GM18517 (cell line): ENCODE data around the gene ZIC3.
"Not testable (repeated sequence)": the region's sequence is repeated elsewhere in the genome, so short reads cannot be mapped to it uniquely, and the experiment has no call there.

ENCODE experiments used
- ATAC-seq: cut with Tn5 transposase; IDR thresholded peaks from one replicate; pipeline ENCODE4 v1.9.1; 2021; ENCODE audit warnings: mild to moderate bottlenecking, moderate library complexity; ENCODE audit not compliant: unreplicated experiment

The ZIC3 gene

DNA sequence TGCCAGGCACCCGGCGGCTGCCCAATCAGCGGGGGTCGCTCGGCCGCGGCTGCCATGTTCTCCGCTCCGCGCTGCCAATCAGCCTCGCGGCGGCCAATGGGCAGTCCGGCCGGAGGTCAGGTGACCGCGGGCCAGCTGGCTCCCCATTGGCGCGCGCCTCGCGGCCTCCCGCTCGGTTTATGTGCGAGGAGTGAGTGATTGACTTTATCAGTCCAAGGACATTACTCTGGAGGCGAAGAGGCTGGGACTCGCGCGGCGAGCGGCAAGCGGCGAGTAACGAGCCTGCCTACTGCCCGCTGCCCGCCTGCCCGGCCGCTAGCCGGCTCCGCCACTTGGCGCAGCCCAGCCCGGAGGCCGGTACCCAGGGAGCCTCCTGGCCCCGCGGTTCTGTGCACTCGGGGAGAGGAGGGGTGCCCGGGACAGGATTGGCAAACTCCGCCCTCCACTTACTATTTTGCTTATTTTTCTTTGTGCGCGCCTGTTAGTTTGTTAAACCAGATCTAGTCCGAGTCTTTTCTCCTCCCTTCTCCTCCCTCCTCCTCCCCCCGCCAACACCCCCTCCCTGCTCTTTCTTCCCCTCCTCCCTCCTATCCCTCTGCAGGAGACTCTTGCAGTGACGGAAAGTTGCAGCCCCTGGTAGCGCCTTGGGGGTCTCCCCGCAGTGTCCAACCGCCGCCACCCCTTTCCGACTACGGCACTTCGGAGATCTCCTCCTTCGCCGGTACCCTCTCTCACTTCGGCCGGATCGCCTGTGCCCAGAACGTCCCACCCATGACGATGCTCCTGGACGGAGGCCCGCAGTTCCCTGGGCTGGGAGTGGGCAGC, at the start of gene ZIC3:
ZIC3 (plus strand) TSS at position 207 of the 825 bp plus-strand sequence; CDS start at position 772, 565 bp downstream.
- ATAC-seq = no peak

DNA sequence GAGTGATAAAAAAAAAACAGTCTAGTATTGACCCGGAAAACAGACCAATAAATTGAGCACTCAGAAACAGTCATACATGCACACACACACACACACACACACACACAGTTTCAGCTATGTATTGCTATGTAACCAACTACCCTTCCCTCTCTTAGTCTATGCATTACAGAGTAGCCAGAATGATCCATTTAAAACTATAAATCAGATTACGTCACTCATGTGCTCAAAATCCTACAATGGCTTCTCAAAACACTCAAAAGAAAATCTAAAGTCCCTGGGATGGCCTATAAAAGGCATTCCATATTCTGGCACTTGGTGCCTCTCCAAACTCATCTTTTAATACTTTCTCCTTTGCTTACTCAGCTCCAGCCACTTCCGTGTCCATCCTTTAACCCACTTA, 46.5 kb upstream of the ZIC3 start:
- ATAC-seq = no peak

DNA sequence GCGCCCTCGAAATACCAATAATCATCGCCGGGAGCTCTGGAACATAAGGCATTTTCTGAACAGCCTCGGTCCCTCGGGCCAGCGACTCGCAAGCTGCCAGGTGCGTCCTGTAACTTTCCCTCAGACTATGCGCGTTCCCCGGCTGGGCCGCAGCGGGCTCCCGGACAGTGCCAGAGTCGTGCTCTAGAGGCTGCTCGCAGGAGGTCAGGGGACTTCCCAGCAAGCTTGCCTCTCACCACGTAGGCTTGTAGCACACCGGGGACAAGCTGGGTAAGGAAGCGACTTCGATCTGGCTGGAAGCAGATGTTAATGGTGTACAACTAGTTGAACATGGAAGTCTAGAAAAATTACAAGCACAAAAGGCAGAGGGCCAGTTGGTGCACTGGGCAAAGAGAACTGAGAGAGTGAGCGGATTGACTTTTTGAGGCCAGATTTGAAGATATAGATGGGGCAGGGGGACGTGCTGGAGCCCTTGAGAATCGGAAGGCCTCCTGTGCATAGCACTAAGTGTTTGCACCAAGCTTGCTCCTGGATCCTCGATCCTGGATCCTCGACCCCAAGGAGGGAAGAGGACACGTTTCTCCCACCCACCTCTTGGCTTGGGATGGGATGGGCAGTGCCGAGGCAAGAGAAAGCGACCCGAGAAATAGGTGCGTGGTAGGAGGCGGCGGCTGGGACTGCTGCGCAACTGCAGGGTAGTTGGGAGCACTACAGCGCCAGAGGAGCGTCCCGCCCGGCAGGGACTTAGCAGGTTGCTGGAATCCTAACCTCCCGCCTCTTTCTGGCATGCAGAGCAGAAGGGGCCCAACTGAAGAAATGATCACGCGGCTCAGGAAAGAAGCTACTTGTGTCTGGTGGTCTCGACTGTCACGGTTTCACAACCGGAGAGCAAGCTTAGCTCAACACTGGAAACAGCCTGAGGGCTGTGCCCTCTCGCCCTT, 19.9 kb upstream of the ZIC3 start:
- ATAC-seq = no peak

DNA sequence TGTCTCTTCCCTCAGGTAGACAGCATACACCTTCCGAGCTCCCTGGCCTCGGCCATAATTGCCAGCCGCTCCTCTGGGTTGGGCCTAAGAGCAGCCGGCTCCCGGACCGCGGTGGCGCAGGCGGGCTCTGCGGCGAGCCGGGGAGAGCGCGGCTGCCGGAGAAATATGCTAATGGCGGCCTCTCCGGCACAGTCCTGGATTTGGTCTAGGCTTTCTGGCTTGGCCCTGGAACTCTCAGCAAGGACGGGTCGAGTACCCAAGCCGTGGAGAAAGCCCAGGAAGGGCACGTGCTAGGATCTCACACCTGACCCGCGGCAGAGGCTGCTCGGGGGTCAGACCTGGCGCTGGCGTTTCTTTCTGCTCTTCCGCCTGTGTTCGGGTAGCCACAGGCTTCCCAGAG, 18.6 kb upstream of the ZIC3 start:
- no peak for ATAC-seq

DNA sequence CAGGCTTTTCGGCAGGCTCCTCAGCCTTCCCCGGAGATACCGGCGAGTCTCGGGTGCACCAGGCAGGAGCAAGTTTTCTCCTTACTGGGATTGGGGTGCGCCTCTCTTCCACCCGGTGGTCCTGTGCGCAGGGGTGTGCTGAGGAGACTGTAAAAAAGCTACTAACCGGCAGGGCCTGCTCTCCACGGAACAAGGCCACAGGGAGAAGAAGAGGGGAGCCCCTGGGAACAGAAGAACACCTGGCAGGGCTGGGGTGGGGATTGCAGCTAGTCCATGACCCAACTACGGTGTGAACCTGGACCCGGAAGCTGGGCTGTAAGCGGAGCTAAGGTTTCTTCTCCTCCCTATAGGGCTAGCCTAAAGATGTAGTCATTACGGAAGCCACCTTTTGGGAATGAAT, 17.7 kb upstream of the ZIC3 start:
- no peak for ATAC-seq

DNA sequence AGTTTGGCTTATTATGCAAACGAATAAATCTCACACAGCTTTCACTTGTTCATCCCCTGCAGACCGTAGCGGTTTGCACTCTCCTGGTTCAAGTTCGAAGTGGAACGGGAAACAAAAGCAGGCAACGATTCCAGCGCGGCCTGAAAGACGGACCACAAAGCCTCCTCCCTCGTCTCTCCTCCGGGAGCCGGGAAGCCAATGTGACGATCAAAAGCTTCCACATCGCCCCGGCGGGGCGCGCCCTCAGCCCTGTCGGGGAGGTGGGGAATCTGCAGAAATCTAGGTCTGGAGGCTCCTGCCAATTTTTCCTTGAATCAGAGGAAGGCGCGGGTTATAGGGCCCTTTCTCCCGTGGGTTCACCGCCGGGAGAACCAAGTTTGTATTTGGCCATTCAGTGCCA, 16.9 kb upstream of the ZIC3 start:
- ATAC-seq = no peak

DNA sequence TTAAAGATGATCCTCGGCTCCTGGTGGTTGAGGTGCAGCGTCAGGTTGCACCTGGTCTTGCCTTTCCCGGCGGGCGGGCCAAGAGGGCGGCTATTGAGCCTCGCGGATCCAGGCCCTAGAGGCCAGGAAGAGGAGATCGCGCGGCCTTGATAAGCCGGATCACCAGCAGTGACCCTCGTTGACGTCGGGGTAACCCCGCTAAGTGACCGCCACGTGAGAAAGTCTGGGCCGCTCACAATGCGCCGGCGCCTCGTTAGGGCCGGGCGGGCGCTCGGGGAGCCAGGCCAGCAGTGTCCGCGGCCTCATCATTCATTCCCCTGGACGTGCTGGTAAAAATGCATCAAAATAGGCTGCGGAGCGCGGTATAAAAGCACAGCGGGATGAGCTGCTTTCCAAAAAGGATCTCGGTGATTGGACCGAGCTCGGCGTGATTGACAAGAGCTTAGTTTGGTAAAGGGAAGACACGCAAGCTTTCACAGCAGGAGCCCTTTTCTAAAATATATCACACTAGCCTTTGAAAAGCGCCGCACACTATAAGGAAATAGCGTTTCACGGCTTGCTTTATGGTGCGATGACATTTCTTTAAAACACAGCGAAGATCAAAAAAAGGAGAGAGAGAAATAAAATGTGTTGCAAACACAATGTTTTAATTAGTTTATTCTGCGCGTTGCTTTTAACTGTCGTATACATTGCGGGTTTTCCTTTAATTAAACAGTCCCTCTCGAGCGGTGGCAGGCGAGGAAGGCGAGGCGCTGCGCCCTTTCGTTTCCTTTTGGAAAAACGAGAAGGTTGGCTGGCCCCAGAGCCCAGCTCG, 15.9 kb upstream of the ZIC3 start:
- ATAC-seq = no peak

DNA sequence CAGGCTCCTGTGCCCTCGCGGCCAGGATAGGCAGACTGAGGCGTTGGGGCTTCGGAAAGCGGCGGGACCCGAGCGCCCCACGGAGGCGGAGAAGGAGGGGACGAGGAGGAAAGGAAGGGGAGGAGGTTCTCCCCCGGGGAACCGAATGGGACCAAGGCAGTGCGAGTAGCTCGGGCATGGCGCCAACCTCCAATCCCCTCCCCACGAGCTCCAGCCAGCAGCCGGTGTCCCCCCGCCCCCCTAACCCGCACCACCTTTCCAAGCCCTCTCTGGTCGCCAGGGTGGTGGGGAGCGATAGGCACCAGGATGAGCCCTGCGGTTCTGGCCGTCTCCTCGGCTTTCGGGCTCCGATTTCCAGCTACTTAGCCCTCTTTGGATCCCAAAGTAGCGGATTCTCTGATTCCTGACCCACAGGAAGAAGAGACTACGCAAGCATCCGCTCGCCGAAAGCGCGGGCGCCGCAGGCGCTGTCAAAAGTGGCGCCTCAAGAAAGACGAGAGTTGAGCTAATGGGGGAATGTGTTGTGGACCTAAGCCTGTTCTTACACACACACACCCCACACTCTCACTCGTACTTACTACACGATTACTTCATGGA, 15.2 kb upstream of the ZIC3 start:
- ATAC-seq = no peak

DNA sequence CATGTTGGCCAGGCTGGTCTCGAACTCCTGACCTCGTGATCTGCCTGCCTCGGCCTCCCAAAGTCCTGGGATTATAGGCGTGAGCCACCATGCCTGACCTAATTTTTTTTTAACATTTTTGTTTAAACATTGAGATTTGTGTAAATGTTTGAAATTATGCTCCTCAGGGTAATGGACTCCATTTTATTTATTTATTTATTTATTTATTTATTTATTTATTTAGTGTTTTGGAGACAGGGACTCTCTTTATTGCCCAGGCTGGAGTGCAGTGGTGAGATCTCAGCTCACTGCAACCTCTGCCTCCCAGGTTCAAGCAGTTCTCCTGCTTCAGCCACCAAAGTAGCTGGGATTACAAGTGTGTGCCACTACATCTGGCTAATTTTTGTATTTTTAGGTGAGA, 13.8 kb upstream of the ZIC3 start:
- ATAC-seq = not testable (repeated sequence)

DNA sequence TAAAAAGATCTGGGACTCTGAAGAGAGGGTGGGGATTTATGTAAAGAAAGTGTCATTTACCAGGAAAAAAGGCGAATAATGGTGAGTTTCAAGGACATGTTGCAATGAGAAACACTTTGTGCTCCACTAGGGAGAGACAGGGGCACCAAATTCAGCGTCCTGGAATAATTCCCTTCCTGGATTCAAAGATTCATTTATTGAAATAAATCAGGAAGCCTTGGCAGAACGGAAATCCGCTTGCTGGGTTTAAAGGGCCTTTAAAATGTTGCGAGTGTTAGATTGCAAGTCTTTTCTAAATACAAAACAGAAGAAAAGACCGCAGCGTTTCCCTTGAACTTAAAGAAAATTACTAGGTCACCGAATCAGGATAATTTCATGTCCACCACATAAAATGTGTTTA, 3.8 kb upstream of the ZIC3 start:
- no peak for ATAC-seq

DNA sequence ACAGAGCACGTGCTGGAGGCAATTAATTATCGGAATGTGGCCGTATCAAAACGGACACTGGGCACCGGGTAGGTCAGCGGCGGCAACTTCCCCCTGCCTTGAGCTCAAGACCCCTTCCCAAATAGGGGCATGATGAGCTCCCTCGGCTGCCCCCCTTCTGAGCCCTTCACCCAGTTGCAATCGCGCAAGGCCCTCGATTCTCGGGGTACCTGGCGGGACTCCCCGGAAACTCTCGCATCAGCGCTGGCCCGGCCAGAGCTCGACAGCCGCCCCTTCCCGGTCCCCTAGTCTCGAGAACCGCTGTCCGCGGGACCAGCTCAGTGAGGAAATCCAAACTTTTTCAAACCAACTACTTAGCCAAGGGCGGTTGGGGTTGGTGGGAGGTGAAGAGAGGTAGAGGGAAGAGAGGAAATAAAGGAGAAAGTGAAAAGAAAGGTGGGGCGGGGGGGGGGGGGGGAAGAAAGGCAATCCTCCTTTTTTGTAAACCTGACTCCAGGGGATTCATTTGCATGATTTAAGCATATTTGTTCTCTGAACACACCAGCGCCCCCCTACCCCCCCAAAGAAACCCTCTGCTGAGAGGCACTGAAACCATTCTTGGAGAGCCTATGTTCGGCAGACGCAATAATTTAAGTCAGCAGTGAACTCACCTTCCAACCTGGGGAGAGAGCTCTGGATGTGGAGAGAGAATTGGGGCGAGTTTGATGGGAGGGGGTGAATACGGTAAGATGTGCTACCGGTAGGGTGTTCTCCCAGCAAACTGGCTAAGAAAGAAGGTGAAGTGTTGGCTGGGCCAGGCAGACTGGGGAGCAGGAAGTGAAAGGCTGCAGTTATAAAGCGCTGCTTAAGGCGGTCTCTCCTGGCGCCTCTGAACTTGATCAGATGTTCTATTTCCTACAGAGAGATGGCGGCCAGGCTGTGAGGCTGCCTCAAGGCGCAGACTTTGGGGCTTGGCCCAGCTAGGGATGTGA, 2.0 kb upstream of the ZIC3 start:
- ATAC-seq = no peak

DNA sequence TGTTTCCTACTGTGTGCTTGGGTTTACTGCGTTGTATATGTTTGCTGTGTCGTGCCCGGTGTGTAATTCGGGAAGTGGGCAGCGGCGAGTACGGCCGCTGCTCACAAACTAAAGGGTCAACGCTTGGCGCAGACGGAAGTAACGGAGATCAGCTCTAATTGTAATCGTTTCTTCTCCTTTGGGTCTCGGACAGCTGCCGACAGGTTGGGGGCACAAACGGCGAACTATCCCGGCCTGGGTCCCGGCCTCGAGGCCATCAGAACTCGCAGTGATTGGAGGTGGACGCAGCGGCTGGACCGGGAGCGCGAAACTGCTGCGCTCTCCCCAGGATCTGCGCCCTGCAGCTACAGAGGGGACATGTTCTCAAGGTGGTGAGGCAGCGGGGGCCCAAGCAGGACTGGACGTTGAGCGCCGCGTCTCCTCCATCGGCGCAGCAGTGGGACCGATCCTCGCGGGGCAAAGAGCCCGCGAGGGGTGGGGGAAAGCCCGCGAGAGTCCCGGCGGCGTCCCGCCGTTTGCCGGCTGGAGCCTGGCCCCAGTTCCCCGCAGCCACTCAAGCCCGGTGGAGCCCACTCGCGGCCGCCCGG, 516 bp upstream of the ZIC3 start:
- ATAC-seq = no peak

DNA sequence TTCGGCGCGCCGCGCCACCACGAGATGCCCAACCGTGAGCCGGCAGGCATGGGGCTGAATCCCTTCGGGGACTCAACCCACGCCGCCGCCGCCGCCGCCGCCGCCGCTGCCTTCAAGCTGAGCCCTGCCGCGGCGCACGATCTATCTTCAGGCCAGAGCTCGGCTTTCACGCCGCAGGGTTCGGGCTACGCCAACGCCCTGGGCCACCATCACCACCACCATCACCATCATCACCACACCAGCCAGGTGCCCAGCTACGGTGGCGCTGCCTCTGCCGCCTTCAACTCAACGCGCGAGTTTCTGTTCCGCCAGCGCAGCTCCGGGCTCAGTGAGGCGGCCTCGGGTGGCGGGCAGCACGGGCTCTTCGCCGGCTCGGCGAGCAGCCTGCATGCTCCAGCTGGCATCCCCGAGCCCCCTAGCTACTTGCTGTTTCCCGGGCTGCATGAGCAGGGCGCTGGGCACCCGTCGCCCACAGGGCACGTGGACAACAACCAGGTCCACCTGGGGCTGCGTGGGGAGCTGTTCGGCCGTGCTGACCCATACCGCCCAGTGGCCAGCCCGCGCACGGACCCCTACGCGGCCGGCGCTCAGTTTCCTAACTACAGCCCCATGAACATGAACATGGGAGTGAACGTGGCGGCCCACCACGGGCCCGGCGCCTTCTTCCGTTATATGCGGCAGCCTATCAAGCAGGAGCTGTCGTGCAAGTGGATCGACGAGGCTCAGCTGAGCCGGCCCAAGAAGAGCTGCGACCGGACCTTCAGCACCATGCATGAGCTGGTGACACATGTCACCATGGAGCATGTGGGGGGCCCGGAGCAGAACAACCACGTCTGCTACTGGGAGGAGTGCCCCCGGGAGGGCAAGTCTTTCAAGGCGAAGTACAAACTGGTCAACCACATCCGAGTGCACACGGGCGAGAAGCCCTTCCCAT, 1.1 kb downstream of the ZIC3 start:
- ATAC-seq = no peak

DNA sequence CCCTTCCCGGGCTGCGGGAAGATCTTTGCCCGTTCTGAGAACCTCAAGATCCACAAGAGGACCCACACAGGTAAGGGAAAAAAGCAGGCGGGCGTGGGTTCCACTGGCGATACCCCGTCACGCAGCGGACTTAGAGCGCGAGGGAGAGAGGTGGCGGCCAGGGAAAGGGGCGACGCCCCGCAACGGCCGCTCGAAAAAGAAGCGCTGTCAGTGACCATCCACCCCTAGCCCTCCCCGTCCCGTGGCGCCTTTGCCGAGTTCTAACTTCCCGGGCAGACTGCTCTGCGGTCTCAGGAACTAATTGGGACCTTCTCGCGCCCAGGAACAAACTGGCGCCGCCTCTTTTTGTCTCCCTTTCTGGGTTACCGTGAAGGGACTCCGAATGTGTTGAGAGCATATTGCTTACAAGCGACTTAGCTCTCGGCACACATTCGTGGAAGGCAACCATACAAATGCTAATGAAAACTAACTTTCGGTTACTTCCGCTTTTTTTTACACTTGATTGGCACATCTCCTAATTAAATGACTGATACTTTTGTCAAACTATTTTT, 1.8 kb downstream of the ZIC3 start:
- ATAC-seq = no peak

DNA sequence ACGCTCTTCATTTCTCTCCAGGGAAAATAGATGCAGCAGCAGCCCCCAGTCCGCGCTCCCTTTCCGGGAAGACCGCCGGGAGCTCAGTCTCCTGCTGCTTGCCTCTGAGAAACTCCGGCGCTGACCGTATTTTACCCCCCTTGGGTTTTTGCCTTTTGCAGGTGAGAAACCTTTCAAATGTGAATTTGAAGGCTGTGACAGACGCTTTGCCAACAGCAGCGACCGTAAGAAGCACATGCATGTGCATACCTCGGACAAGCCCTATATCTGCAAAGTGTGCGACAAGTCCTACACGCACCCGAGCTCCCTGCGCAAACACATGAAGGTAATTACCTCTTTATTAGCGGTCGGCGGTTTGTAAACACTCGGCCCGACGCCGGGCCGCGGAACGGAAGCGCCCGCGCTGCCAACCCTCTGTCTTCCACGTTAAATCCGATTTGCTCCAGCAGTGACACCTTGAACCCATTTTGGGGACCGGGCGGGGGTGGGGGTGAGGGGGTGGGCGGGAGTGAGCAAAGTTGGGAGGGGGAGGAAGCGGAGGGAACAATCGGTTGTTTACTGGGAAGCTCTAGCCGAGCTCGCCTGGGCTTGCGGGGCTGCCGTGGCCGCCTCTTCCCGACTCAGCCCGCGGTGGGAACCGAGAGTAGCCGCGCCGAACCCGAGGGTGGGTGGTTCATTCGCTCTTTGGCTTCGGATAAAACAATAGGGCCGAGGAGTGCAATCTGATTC, 3.0 kb downstream of the ZIC3 start:
- no peak for ATAC-seq

DNA sequence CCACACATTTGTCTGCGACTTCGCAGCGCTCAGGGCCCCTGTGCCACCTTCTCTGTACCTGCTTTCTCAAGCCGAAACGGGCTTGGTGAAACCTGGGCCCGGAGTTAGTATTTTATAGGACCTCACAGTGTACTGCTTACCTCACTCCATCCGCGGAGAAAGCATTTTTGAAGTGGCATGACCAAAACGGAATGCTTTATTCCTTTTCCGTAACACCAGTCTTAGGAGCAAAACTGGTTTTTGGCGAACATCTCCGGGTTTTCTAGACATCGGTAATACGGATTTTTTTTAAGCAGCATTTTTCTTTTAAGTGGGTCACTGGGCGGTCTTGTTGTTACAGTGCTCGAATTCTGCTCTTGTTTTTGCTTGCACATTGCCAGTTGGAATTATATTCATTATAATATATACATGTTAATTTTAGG, 3.6 kb downstream of the ZIC3 start:
- no peak for ATAC-seq
